NCI-H1105 (cell line): ENCODE data around the gene SH3BP1.
A peak's percentile ranks its signal among the peaks of the same experiment; 100 is the strongest.
"Not testable (repeated sequence)": the region's sequence is repeated elsewhere in the genome, so short reads cannot be mapped to it uniquely, and the experiment has no call there.

ENCODE experiments used
- DNase-seq: peaks from one replicate; lab custom pipeline; 2025; lab: John Stamatoyannopoulos, UW

The SH3BP1 gene

DNA sequence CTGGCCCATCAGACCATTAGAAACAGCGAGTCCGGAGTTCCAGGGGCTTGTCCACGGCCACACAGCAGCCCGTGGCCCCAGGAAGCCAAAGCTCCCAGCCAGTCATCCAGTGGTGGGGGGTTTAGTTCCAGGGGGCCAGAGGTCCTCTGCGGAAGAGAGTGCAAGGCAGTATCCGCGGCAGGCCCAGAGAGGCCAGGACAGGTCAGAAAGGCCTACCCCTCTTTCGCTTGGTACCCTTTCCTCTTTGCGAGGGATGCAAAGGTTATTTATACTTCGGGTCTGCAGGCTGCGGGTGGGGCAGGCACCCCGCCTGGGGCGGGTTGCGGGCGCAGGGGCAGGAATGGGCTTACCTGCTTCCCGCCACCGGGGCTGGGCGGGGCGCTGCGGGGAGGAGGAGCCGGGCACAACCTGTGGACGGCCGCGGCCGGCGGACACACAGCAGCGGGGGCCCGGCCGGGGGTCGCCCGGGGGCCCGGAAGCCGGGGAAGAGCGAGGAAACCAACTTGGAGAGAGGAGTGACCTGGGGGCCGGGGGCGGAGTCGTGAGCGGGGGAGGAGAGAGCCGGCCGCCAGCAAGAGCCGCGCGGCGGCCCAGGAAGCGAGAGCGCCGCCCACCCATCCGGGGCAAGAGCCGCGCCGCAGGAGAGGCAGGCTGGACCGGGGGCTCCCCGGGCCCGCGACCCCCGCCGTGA lies at the start of gene SH3BP1:
TSS of gene SH3BP1 (plus strand) at position 600 of the 691 bp plus-strand sequence. CDS start 119 bp downstream, outside the sequence.
- DNase-seq, result no peak

GRCh38 chr22:37591081-37591480 lies 48.4 kb upstream of the SH3BP1 start:
- not testable (repeated sequence) for DNase-seq

- DNase-seq, result no peak
Observed at GRCh38 chr22:37591823-37592404, 47.6 kb upstream of the SH3BP1 start.

DNA sequence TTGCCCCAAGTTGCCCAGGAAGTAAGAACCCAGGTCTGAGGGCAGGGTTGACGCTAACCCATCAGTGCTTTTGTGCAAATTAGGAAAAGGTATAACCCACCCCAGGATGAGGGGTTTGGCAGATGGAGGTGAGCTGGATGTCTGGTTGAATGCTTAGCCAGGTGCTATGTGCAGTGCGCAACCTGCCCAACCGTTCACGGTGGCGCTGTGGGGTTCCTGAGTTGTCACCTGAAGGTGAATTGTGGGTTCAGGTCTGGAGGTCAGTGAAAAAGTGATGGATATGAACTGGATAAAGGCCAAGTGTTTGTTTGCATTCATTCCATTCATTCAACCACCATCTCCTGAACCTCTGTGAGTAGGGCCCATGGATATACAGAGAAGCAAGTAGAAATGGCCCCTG lies 45.2 kb upstream of the SH3BP1 start:
- DNase-seq, result no peak

GRCh38 chr22:37599153-37599552 lies 40.3 kb upstream of the SH3BP1 start:
- DNase-seq, result peak; percentile 11

DNA sequence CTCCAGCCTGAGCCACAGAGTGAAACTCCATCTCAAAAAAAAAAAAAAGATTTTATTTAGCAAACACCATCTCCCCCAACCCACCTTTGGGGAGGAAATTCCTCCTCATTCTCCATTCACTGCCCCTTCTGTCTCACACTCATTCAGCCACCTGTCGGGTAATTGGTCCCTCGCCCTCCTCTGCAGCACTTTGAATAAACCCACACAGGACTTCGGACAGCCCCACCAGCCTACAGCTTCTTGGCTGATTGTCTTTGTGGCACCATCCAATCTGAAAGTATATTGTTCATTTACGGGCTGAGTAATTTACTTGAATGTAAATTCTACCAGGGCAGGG lies 38.3 kb upstream of the SH3BP1 start:
- DNase-seq, result no peak

GRCh38 chr22:37601540-37602442 lies 37.7 kb upstream of the SH3BP1 start:
- no peak for DNase-seq

DNA sequence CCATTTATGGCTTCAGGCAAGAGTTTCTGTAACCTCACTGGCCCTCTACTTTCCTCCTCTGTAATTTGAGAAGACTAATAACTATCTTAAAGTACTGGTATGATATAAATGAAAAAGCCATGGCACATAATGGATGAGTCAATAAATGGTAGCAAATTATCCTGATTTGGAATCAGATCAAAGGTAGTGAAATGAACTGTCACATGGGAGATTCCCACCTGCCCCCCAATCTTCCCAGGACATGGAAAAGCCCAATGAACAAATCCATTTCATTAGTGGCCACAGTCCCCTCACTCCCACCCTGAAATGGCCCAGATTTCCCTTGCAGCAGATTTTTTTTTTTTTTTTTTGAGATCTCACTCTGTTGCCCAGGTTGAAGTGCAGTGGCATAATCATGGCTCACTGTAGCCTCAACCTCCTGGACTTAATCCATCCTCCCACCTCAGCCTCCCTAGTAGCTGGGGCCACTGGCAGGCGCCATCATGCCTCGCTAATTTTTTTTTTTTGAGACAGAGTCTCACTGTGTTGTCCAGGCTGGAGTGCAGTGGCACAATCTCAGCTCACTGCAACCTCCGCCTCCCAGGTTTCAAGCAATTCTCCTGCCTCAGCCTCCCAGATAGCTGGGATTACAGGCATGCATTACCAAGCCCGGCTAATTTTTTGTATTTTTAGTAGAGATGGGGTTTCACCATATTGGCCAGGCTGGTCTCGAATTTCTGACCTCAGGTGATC lies 36.8 kb upstream of the SH3BP1 start:
- DNase-seq, result not testable (repeated sequence)

DNA sequence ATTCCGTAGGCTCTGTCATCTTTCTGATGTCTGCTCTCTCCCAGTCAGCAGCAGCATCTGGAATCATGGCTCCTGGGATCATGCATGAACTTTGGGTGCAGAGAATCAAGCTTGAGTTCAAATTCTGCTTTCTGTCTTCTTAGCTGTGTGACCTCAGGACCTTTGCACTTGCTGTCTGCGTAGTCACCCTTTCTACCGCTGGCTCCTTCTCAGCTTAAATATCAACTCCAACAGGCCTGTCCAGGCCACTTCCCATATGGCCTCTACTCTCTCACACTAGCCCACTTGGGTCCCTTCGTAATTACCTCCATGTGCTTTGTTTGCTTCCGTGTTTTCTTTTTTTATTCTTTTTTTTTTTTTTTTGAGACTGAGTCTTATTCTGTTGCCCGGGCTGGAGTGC lies 35.4 kb upstream of the SH3BP1 start:
- DNase-seq, result no peak

DNA sequence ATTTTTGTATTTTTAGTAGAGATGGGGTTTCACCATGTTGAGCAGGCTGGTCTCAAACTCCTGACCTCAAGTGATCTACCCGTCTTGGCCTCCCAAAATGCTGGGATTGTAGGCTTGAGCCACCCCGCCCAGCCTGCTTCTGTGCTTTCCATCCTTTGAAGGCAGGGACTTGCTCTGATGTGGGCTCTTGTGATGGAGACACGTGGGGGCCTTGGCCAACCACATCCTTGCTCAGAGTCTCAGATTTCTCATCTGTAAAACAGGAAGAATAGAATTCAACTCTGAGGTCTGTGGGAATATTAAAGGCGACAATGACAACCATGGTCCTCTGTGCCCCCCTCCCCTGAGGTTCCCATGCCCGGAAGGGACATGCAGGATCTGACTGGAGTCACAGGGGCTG lies 34.6 kb upstream of the SH3BP1 start:
- no peak for DNase-seq

DNA sequence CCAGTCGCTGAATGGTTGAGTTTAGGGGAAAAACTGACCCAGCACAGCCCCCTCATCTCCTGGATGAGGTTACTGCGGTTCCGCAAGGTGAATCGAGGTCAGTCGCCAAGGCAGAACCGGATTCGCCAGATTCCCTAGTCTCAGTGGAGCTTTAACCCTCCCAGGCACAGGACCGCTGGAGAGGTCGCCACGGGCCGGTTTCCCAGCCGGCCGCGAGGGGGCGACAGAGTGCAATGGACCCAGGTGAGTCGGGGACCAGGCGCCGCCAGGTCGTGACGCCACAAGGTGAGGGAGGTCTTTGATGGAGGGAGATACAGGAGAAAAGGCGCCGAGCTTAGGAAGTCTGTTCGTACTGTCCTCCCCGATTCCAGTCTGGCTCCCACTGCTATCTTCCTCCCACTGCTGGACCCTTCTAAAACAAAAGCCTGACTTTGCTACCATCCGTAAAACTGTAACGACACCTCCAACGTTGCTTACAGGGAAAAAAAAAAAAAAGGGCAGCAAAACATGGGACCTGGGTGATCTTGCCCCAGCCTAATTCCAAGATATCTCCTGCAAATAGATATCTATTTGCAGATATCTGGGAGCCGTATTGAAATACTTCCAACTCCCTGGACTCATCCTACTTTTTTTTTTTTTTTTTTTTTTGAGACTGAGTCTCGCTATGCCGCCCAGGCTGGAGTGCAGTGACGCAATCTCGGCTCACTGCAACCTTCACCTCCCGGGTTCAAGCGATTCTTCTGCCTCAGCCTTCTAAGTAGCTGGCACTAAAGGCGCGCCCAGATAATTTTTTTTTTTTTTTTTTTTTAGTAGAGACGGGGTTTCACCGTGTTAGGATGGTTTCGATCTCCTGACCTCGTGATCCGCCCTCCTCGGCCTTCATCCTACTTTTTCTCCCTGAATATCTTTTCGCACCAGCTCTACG lies 32.2 kb upstream of the SH3BP1 start:
- DNase-seq, result peak; percentile 85

DNA sequence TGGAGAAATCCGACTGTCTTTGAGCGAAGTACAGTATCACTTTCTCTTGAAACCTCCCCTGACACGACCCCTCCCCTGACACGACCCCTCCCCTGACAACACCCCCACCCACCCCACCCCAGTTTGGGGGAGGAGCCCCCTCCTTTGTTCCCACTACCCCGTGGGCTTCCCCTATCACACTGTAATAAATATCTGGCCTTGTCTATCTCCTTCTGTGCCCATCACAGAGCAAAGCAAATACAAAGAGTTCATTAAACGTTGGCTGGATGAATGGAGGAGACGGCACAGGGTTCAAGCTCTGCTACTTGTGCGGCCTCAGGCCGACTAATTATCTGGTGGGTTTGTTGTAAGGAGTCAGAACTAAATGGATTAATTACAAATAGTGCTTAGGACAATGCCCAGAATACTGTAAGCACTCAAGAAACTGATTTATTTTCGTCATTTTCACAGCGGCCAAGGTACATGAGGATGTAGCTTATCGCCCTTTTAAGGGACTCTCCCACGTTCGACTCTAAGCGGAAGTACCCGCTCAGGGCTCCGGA lies 31.5 kb upstream of the SH3BP1 start:
- DNase-seq, result no peak

GRCh38 chr22:37608477-37609239 lies 30.8 kb upstream of the SH3BP1 start, which contains the start of gene GGA1:
Gene GGA1, plus strand, starts transcription at chr22:37608834. Its CDS starts 27 bp downstream, at chr22:37608861.
- DNase-seq, result peak; percentile 96

- no peak for DNase-seq
Observed at GRCh38 chr22:37609240-37610152, 30.0 kb upstream of the SH3BP1 start.

DNA sequence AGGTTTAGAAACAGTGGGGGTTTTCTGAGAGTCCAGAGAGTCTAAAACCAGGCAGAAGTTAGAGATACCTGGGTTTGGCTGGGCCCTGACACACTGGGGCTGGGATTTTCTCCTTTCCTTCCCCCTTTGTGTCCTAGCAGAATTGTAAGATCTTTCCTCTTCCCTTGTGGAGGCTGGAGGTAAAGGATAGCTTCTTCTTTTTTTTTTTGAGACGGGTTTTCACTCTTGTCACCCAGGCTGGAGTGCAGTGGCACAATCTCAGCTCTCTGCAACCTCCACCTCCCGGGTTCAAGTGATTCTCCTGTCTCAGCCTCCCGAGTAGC lies 29.4 kb upstream of the SH3BP1 start:
- DNase-seq, result not testable (repeated sequence)

- no peak for DNase-seq
Observed at GRCh38 chr22:37610480-37611129, 28.9 kb upstream of the SH3BP1 start.

- no peak for DNase-seq
Observed at GRCh38 chr22:37611207-37611606, 28.3 kb upstream of the SH3BP1 start.
